GM21528 (cell line): Measurements from ENCODE around the gene BCKDHB.
"Not testable (repeated sequence)": the region's sequence is repeated elsewhere in the genome, so short reads cannot be mapped to it uniquely, and the experiment has no call there.

ENCODE experiments used
- ATAC-seq: cut with Tn5 transposase; IDR thresholded peaks from one replicate; pipeline ENCODE4 v1.9.1; 2021; ENCODE audit warnings: mild to moderate bottlenecking, moderate library complexity; ENCODE audit not compliant: unreplicated experiment, low FRiP score

The BCKDHB gene

DNA sequence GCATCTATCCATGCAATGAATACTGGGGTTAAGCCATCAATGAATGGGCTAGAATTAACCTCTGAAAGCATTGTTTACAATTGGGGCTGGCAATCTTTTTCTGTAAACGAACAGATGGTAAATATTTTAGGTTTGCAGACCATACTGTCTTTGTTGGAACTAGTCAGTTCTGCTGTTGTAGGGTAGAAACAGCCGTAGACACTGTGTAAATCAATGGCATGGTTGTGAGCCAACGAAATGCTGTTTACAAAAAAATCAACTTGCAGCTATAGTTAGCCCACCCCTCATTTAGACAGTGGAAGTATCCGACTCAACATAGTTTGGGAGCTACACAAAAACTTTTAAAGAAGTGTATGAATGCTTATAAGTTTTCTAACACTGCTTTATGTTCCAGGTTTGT, 91.5 kb downstream of the BCKDHB start:
- no peak for ATAC-seq

DNA sequence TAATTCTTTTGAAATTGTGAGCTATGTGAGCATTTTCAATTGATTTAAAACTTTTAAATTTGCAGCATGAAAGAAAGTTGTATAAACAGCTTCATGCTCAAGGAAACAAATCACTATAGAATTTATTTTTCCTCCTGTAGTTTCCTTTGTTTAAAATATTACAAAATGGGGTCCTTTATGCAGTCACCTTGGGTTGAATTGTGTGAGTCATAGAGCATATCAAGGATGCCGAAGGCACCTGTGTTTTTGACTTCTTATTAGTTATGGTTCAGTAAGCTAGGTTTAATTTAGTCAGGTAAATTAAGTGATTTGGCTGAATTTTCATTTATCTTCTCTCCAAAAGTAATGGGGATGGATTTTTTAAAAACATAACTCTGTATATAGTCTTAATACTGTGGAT, 96.8 kb downstream of the BCKDHB start:
- ATAC-seq: no peak

DNA sequence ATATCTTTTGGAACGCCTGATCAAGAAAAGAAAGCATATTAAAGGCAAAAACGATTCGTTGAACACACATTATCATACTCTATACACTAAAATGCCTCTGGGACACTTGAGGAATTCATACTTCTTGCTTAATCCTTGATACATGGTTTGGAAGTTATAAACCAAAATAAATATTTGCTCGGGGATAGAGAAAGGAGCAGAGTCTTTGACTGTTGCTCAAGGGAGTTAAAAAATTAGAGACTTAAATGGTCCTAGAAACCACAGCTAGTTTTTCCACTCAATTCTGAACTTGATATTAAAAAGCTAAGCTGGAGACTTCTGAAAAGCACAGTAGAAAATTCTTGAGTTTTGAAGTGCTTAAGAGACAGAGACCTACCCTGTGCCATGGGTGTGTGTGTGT, 98.9 kb downstream of the BCKDHB start:
- no peak for ATAC-seq

DNA sequence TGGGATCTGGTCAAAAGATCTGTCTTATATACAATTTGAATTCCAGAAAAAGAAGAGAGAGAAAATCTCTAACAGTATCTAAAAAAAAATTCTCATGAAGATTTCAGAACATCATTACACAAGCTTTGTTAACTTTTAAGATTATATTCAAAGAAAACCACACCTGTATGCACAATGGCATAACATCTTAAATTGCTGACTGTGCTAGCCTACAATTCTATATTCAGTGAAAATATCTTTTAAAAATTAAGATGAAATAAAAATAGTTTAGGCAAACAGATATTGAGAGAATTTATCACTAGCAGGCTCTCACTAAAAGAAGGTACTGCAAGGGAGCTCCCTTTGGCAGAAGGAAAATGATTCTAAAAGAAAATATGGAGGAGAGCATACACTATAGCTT, 100.3 kb downstream of the BCKDHB start:
- no peak for ATAC-seq

DNA sequence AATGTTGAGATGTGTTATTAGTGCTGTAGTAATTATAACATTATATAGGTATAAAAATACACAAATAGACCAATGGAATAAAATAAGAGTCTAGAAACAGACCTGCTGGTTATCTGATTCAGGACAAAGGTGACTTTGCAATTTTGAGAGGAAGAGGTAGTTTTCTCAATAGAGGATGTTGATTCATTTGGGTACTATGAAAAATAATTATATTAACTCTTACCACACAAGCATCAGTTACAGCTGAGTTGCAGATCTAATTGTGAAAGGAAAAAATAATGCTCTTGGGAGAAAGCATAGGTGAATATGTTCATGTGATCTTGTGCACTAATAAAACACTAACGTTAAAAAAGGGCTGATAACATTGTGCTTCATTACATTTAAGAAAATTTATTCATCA, 103.0 kb downstream of the BCKDHB start:
- no peak for ATAC-seq

DNA sequence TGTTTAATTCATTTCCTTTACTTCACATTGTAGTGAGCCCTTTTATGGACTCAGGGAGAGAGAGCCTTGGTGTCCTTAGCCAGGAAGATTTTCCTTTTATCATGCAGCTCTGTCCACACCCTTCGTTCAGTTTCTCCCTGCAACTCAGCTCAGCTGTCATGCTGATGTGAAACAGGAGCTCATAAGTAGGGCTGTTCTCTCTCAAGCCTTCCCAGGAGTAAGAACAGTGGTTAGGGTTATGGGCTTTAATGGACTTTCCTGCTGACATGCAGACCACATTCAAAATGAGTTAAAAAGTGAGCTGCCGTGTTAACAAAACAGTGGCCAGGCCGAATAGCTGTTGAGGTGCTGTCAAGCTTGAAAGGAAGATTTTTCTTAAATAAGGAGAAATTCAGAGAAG, 104.1 kb downstream of the BCKDHB start:
- ATAC-seq: no peak

DNA sequence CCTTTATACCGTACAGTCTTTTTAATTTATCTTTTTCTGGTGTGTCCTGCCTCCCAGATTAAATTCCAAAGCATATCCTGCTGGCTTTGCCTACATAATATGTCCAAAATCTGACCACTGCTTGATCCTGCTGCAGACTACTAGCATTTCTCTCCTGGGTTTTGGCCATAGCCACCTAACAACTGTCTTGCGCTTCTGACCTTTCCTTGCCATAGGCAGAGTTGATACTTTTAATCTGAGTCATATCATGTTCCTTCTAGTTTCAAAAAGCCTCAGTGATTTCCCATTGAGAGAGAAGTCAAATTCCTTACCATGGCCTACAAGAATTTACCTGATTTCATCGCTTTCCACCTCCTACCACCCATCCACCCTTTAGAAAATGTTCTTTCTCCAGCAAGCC, 104.8 kb downstream of the BCKDHB start:
- no peak for ATAC-seq

DNA sequence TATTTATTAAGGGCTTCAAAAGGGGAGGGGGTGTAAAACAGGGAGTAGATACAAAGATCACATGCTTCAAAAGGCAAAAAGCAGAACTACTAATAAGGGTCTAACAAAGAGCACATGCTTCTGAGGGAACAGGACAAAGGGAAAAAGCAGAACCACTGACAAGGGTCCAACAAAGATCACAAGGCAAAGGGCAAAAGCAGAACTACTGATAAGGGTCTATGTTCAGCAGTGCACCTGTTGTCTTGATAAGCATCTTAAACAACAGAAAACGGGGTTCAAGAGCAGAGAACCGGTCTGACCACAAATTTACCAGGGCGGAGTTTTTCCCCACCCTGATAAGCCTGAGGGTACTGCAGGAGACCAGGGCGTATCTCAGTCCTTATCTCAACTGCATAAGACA, 105.4 kb downstream of the BCKDHB start:
- ATAC-seq: not testable (repeated sequence)

DNA sequence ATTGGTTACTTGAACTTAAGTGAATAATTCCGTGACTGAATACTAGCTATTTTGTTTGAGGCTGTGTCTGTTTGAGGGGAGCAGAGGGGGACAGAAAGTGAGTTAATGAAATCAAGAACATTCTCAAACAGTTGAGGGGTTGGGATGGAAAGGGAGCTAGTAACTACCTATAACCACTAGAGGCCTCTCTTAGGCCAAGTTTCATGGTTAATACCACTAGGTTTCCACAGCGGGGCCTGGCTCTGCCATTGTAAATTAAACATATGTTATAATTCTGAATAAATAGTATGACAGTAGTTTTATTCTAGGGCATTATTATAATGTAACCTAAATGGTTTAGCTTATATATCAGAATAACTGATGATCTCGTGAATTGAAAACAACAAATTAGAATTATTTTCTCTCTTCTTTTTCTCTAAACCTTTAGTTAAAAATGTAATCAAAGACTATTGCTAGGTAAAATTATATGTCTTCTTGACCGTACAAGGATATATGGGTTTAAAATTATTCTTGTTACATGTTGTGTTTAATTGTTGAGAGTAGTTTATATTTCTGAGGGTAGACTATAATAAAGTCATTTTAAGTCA, 108.1 kb downstream of the BCKDHB start:
- ATAC-seq: peak; percentile 78

DNA sequence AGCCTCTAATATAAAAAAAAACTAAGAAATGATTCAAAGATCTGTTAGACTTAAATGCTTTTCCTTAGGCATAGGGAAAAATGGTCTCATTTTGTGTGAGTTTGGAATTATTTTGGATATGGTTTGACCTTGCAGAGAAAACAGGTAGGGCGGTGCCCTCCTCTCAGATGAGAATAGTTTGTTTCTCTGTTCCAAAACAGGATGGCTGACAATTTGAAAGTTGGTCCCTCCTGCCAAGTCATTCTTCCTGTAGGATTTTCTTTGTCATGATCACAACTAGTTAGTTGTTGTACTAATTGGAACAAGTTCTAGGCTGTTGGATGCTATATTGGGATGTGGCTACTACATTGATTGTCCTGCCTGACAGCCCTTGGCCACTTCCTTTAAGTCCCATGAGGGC, 108.6 kb downstream of the BCKDHB start:
- no peak for ATAC-seq

DNA sequence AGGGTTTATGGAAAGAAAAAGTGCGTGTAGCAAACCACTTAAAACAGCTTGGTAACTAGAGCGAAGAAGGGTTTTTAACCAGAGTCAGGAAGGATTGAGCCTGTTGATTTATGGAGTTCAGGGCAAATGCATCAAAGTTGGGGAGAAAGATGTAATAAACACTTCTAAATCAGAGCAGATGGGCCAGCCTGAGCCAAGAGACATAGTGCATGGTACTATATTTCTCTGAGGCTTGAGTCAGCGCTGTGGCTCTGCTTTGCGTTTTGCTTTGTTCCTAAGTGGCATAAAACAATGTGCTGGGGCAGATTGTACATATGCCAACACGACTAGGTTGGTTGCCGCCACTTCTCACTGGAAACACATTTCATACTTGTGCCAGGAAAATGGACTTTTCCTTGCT, 111.3 kb downstream of the BCKDHB start:
- ATAC-seq: no peak

DNA sequence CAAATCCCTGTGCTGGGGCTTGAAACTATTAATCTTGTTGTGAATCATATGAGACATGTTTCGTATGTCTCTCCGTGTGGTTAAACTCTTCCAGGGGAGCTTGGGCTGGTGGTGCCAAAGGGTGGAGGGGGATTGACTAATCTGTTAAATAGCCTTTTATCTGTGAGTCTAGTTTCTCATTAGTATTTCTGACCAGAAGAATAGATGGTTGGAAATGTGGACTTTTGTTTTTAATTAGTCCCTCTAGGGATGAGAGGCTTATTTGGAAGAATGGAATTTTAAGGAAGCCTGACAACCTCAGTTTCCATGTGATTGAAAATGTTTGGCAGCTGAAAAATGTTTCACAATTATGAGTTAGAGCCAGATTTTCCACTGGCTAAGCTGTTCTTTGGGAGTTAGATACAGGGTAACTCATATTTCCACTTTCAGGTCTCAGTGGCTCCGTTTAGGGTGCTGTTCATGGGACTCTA, 117.3 kb downstream of the BCKDHB start:
- no peak for ATAC-seq

DNA sequence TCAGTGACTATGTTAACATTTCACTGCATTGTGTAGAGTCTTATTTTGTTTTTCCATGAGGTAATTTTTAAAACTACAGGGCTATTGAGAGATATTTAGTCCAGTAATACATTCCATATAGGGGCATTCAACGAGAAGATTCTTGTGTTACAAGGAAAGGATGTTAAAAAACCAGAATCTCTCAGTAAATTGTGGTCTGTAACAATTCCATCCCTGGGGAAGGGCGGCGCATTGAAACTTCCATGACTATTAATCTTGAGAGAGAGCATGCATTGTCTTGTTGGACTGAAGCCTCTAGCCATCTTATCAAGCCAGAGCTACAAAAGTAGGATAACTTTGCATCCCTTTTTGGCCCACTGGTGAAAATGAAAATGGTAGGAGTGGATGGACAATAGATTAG, 119.7 kb downstream of the BCKDHB start:
- ATAC-seq: no peak

DNA sequence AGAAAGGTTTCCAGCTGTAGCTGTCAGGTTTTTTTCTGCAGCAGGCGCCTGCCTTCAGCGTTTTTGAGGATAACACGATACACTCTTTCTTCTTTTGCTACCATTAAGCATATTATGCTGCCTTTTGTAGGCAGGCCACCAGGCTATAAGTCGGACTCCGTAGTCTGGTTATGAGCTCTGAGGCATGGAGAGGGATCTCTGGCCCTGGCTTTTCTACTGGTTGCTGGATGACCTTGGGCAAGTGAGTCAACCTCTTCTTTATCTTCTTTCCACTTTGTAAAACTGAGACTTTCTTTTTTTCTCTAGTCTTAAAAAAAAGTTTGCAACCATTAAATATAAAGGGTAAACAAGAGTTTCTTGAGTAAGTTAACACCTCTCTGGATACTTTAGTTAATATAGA, 120.2 kb downstream of the BCKDHB start:
- no peak for ATAC-seq

DNA sequence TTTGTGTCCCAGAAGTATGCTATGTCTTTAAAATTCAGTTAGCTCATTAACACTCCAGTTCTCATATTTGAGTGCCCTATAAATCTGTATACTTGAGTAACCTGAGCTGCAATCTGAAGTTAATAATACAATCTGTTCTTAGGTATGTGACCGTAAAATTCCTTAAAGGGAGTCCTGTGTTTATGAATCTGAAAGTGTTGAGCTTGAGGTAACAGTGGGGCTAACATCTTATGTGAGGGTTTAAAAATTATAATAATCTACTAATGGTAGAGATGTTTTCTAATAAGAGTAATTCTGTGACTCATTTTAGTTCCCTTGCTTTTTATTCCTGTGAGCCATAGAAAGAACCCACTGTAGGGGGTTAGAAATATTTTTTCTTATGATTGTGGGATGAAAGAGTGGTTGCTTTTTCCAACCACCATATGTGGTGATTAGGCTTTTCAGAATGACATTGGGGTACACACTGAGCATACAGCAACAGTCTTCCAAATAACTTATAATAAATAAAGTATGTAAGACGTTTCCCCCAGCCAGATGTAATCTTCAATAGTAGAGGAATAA, 121.2 kb downstream of the BCKDHB start:
- no peak for ATAC-seq

DNA sequence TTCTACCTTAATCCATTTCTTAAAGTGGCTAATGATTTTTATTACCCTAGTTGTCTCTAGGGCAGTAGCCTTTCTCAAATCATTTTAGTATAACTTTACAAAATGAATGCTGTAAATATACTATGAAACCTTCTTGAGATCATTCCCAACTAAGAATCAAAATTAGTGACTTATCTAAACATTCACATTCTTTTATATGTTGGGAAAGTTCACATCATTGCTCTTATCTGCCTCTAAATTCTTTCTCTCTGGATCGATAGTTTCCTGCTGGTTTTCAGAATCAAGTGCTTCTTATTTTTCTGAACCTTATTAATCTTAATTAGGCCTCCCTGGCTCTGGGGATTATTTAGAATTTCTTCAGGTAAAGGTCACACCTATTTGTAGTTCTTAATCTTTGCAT, 126.8 kb downstream of the BCKDHB start:
- no peak for ATAC-seq

DNA sequence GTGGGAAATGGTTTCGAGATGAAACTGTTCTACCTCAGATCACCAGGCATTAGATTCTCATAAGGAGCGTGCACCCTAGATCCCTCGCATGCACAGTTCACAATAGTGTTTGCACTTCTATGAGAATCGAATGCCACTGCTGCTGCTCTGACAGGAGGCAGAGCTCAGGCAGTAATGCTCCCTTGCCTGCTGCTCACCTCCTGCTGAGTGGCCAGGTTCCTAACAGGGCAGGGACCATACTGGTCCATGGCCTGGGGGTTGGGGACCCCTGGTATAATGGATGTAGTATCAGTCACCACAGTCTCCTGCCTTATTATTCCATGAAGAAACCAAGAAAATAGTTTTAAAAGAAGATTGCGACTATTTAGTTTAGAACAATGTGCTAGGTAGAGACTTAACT, 127.5 kb downstream of the BCKDHB start:
- ATAC-seq: no peak

DNA sequence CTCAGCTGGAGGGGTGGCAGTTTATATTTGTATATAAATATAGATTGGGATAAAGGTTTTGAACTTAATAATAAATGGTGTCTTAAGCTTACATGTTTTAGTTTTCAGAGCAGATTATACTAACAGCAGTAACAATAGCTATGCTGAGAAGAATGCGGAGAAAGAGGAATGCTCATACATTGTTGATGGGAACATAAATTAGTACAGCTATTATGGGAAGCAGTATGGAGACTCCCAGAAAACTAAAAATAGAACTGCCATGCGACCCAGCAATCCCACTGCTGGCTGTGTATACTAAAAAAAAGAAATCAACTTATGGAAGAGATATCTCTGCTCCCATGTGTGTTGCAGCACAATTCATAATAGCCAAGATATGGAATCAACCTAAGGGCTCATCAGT, 127.9 kb downstream of the BCKDHB start:
- no peak for ATAC-seq

DNA sequence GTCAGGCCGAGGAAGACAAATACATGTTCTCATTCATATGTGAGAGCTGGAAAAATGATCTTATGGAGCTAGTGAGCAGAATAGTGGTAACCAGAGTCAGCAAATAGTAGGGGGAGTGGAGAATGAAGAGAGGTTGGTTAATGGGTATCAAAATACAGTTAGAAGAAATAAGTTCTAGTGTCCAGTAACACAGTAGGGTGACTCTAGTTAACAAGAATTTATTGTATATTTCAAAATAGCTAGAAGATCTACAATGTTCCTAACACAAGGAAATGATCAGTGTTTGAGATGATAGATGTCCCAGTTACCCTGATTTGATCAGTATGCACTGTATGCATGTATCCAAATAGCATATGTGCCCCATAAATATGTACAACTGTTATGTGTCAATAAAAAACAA, 128.4 kb downstream of the BCKDHB start:
- no peak for ATAC-seq

DNA sequence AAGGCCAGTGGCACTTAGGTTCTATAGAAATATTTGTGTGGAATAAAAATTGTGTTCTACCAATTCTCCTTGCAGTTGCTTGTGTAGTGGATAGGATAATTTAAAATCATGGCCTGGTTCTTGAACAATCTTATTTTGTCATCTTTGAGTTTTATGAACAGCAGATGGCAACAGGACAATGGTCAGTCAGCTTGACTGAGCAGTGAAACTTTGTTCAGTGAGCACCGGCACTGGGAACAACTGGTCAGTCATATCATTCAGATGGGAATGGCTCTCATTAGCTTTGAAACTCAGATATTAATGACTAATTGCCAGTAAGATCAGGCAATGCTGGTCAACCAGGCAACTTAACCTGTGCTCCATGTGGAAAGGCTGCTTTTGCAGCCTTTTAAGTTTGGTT, 129.2 kb downstream of the BCKDHB start:
- no peak for ATAC-seq

DNA sequence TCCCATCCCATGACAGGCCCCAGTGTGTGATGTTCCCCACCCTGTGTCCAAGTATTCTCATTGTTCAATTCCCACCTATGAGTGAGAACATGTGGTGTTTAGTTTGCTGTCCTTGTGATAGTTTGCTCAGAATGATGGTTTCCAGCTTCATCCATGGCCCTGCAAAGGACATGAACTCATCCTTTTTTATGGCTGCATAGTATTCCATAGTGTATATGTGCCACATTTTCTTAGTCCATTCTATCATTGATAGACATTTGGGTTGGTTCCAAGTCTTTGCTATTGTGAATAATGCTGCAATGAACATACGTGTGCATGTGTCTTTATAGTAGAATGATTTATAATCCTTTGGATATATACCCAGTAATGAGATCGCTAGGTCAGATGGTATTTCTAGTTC, 132.3 kb downstream of the BCKDHB start:
- not testable (repeated sequence) for ATAC-seq

DNA sequence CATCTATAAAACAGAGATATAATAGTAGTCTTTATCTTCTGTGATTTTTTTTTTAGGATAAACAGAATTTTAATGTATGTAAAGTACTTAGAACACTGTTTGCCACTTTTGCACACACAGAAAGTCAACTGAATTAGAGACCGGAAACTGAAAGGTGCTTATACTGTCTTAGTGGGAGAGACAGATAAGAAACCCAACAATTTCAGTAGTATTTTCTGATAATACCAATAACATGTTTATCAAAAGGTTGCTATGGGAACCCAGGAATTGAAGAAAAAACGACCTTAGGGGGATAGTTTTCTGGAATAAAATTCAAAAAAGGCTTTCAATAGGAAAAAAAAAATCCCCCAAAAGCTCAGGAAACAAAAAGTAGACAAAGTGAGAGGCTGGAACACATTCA, 138.6 kb downstream of the BCKDHB start:
- no peak for ATAC-seq

DNA sequence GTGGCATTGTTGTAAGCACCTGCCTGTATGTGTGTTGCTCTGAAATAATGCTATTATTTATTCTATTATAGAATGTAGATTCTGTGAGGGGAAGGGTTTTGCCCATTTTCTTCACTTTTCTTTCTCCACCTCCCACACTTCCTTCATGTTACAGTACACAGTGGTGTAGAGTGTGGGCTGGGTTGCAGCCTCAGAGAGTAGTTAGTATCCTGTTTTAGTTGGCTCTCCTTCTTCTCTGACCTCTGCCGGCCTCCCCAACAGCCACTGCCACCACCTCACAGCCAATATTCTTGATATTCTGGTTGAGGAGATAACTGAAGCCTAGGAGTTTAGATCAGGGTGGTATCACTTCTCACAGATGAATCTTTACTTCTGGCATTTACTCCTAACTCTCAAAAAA, 143.4 kb downstream of the BCKDHB start:
- ATAC-seq: no peak
